GM13977 (cell line): ENCODE data around the gene ADM5.

ENCODE experiments used
- DNase-seq: peaks from one replicate; pipeline ENCODE4 v3.0.0; 2012; ENCODE audit warnings: low spot score
- in situ Hi-C: fragments of 300-500 bp; cut with MboI; formaldehyde crosslinking; loops from one replicate; pipeline ENCODE4 v1.12.0; 2022; ENCODE audit warnings: low sequenced_read_pairs, low pct_unique_long_range_greater_than_20kb, mixed read lengths, inconsistent platforms; ENCODE audit not compliant: unreplicated experiment
- TF ChIP-seq, protein P1 (sequence below): IDR thresholded peaks from 2 replicates; pipeline ENCODE4 v1.5.1; 2012; ENCODE audit warnings: mild to moderate bottlenecking, control low read depth; ENCODE audit not compliant: insufficient read depth; ENCODE audit errors: extremely low read depth, missing control alignments

The ADM5 gene

DNA sequence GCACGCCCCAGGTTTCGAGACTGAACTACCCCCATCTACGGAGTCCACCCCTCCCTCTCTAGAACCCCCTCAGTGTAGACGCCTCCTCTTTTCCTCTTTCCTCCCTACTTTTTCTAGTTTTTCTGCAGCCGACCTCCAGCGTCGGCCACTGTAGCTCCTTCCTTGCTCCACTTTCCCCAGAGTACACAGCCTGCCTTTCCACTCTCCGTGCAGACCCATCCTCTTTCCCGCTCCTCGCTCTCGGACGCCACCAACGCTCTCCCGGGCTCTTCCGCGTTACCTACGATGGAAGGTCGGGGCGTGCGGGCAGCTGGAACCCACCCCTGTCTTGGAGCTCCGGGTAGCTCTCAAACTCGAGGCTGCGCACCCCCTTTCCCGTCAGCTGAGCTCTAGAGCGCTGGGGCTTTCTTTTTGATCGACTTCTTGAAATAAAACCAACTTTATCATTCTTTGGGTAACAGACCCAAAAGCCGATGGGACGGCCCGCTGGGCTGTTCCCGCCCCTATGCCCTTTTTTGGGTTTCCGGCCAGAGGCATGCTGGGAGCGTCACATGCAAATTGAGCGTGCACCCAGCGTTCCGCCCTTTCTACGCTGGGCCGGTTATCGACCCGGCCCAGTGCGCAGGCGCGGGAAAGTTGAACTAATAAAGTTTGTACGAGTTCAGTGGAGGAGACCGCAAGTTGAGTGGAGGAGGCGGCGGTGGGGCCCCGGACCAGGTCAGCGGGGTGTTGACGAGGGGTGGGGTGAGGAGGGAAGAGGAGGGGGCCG lies 23.9 kb upstream of the ADM5 start, which contains the start of the genes BCL2L12 and IRF3:
TSS of gene BCL2L12 (plus strand) at position 583 of the 769 bp plus-strand sequence. CDS start 760 bp downstream, outside the sequence.
TSS of gene IRF3 (minus strand) at position 507 of the 769 bp plus-strand sequence. CDS start 1,019 bp downstream, outside the sequence.
- TF ChIP-seq, protein P1, sequence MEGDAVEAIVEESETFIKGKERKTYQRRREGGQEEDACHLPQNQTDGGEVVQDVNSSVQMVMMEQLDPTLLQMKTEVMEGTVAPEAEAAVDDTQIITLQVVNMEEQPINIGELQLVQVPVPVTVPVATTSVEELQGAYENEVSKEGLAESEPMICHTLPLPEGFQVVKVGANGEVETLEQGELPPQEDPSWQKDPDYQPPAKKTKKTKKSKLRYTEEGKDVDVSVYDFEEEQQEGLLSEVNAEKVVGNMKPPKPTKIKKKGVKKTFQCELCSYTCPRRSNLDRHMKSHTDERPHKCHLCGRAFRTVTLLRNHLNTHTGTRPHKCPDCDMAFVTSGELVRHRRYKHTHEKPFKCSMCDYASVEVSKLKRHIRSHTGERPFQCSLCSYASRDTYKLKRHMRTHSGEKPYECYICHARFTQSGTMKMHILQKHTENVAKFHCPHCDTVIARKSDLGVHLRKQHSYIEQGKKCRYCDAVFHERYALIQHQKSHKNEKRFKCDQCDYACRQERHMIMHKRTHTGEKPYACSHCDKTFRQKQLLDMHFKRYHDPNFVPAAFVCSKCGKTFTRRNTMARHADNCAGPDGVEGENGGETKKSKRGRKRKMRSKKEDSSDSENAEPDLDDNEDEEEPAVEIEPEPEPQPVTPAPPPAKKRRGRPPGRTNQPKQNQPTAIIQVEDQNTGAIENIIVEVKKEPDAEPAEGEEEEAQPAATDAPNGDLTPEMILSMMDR = no peak
- in situ Hi-C loops = no loop called here
- DNase-seq = peak; percentile 99

- in situ Hi-C loops = no loop called here
- no peak for DNase-seq
- TF ChIP-seq, protein P1 = no peak
Measured at GRCh38 chr19:49666120-49666444, 23.3 kb upstream of the ADM5 start.

GRCh38 chr19:49667473-49667872 lies 21.9 kb upstream of the ADM5 start:
- in situ Hi-C loops = no loop called here
- TF ChIP-seq, protein P1 = no peak
- no peak for DNase-seq

DNA sequence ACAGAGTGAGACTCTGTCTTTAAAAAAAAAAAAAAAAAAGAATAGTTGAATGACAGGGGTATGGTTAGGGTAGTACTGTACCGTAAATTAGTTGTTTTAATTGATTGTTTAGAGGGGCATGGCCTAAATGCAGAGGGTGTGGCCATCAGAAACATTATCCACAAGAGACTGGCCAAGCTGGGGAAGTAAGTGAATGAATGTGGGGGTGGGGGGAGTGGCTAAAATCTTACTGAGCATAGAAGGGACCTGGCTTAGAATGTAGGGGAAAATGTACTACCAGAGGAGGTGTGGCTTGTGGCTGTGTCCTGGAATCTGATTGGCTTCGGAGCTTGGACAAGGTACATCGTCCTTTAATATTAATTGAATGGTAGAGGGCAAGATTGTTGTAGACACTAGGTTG lies 19.9 kb upstream of the ADM5 start:
- in situ Hi-C loops = no loop called here
- TF ChIP-seq, protein P1 = no peak
- DNase-seq = no peak

DNA sequence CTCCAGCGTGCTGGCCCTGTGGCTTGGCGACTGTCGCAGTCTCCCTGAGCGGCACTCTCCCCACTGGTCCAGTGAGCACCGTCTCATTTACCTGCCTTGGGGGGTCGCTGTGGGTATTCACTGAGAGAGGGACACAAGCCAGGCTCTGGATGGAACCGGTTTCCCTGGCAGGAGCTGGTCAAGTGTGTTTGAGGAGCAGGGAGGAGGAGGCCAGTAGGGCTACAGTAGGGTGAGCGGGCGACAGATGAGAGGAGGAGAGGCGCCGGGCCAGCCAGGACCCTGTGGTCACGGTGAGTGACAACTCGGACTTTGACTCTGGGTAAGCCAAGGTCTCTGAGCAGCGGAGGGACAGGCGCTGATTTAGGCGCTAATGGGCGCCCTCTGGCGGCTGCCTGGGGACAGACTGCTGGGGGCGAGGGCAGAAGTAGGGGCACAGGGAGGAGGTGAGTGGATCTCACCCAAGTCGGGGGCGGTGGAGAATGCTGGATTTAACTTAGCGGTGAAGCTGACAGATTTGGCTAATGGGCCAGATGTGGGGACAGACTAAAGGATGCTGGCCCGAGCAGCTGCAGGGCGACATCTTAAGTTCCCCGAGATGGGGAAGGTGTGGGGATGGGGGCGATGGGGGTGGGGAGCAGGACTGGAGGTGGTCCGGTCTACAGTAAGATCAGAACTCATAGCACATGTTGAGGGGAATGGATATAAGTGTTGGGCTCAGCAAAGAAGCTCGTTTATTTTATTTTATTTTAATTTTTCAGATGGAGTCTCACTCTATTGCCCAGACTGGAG lies 17.1 kb upstream of the ADM5 start:
- in situ Hi-C loops = no loop called here
- peak; percentile 91 for DNase-seq
- TF ChIP-seq, protein P1 = peak; percentile 96

GRCh38 chr19:49676136-49676783 lies 13.1 kb upstream of the ADM5 start:
- in situ Hi-C loops = no loop called here
- TF ChIP-seq, protein P1 = no peak

More at GRCh38 chr19:49676136-49676783, 13.1 kb upstream of the ADM5 start:
- peak; percentile 84 for DNase-seq
